ENCODE results near the gene AARS2.
"Not testable (repeated sequence)": the region's sequence is repeated elsewhere in the genome, so short reads cannot be mapped to it uniquely, and the experiment has no call there.

The AARS2 gene

GRCh38 chr6:44316481-44316880 lies 3.3 kb upstream of the AARS2 start:
- ChIA-PET POLR2A (no interaction called here), CTCF (no interaction called here)
- Histone ChIP-seq H3K27ac (ENCODE audit: insufficient read depth in 1 of 2, low read depth in 1 of 2, low read length in 2 of 2, poor library complexity in 1 of 2, severe bottlenecking in 2 of 2) (no peak overlapping the region), H3K9me3 (ENCODE audit: control extremely low read depth in 1 of 5, control insufficient read depth in 4 of 5, insufficient read depth in 2 of 5, low read depth in 1 of 5, low read length in 4 of 5) (no peaks in the 10 kb centered on the region), H3K27me3 (replicated peaks in 2 of 5; ENCODE audit: control insufficient read depth in 4 of 5, insufficient read depth in 5 of 5, low read length in 4 of 5) (peaks cover 2 to 19% (median 9%) of the 10 kb centered on the region in 5 experiments), H3K4me3 (ENCODE audit: control insufficient read depth in 1 of 7, extremely low read depth in 1 of 7, insufficient read depth in 4 of 7, low read depth in 2 of 7, low read length in 6 of 7) (no peak overlapping the region), H3K4me1 (ENCODE audit: control extremely low read depth in 1 of 4, control insufficient read depth in 4 of 4, insufficient read depth in 4 of 4, low read length in 3 of 4) (peaks cover 3 to 11% (median 7%) of the 10 kb centered on the region in 4 experiments), H3K36me3 (ENCODE audit: control insufficient read depth in 4 of 4, insufficient read depth in 4 of 4, low read length in 3 of 4) (peaks cover 0 to 6% (median 2%) of the 10 kb centered on the region in 4 experiments)
- no peak for DNase-seq
- 69% methylated on average over 4 of the region's 12 CpGs for WGBS (ENCODE audit: insufficient coverage)

GRCh38 chr6:44315951-44316350 lies 2.8 kb upstream of the AARS2 start:
- peaks cover 3 to 11% (median 7%) of the 10 kb centered on the region in 4 experiments for H3K4me1 ChIP-seq (ENCODE audit: control extremely low read depth in 1 of 4, control insufficient read depth in 4 of 4, insufficient read depth in 4 of 4, low read length in 3 of 4)
- ChIA-PET POLR2A (interaction anchor here (0.6 kb wide), 1 partner anchor 69 kb away, joined by 3 read pairs; no protein-coding TSS in a partner anchor), CTCF (interaction anchor here (1.2 to 3.6 kb wide), 2 partner anchors 11 to 18 kb away, joined by 3 to 18 read pairs; no protein-coding TSS in a partner anchor)
- peaks cover 0 to 19% (median 9%) of the 10 kb centered on the region in 5 experiments for H3K27me3 ChIP-seq (replicated peaks in 2 of 5; ENCODE audit: control insufficient read depth in 4 of 5, insufficient read depth in 5 of 5, low read length in 4 of 5)
- H3K27ac ChIP-seq (ENCODE audit: insufficient read depth in 1 of 2, low read depth in 1 of 2, low read length in 2 of 2, poor library complexity in 1 of 2, severe bottlenecking in 2 of 2): no peak overlapping the region
- H3K9me3 ChIP-seq (ENCODE audit: control extremely low read depth in 1 of 5, control insufficient read depth in 4 of 5, insufficient read depth in 2 of 5, low read depth in 1 of 5, low read length in 4 of 5): no peaks in the 10 kb centered on the region
- no peak overlapping the region for H3K4me3 ChIP-seq (ENCODE audit: control insufficient read depth in 1 of 7, extremely low read depth in 1 of 7, insufficient read depth in 4 of 7, low read depth in 2 of 7, low read length in 6 of 7)
- peaks cover 0 to 11% (median 5%) of the 10 kb centered on the region in 4 experiments for H3K36me3 ChIP-seq (ENCODE audit: control insufficient read depth in 4 of 4, insufficient read depth in 4 of 4, low read length in 3 of 4)
- WGBS (ENCODE audit: insufficient coverage): 88% methylated on average over 1 of the region's 5 CpGs
- DNase-seq: no peak

GRCh38 chr6:44315516-44315915 lies 2.4 kb upstream of the AARS2 start:
- H3K4me1 ChIP-seq (ENCODE audit: control extremely low read depth in 1 of 4, control insufficient read depth in 4 of 4, insufficient read depth in 4 of 4, low read length in 3 of 4): peaks cover 3 to 11% (median 7%) of the 10 kb centered on the region in 4 experiments
- H3K27ac ChIP-seq (ENCODE audit: insufficient read depth in 1 of 2, low read depth in 1 of 2, low read length in 2 of 2, poor library complexity in 1 of 2, severe bottlenecking in 2 of 2): no peak overlapping the region
- ChIA-PET POLR2A (interaction anchor here (0.6 kb wide), 2 partner anchors 69 to 74 kb away, joined by 3 read pairs; no protein-coding TSS in a partner anchor), CTCF (interaction anchor here (1.2 to 3.6 kb wide), 2 partner anchors 11 to 19 kb away, joined by 3 to 18 read pairs; no protein-coding TSS in a partner anchor)
- no peaks in the 10 kb centered on the region for H3K9me3 ChIP-seq (ENCODE audit: control extremely low read depth in 1 of 5, control insufficient read depth in 4 of 5, insufficient read depth in 2 of 5, low read depth in 1 of 5, low read length in 4 of 5)
- H3K4me3 ChIP-seq (ENCODE audit: control insufficient read depth in 1 of 7, extremely low read depth in 1 of 7, insufficient read depth in 4 of 7, low read depth in 2 of 7, low read length in 6 of 7): no peak overlapping the region
- peaks cover 0 to 16% (median 9%) of the 10 kb centered on the region in 4 experiments for H3K36me3 ChIP-seq (ENCODE audit: control insufficient read depth in 4 of 4, insufficient read depth in 4 of 4, low read length in 3 of 4)
- 60% methylated on average over 2 of the region's 3 CpGs for WGBS (ENCODE audit: insufficient coverage)
- peaks cover 0 to 19% (median 9%) of the 10 kb centered on the region in 5 experiments for H3K27me3 ChIP-seq (replicated peaks in 2 of 5; ENCODE audit: control insufficient read depth in 4 of 5, insufficient read depth in 5 of 5, low read length in 4 of 5)
- no peak for DNase-seq

DNA sequence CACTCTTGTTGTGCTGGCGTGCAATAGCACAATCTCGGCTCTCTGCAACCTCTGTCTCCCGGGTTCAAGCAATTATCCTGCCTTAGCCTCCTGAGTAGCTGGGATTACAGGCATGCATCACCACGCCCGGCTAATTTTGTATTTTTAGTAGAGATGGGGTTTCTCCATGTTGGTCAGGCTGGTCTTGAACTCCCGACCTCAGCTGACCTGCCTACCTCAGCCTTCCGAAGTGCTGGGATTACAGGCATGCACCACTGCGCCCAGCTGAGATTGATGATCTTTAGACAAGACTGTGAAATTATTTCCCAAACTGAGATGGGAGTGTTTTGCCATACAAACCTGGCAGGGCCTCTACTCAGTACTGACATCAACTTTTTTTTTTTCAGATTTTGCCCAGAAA lies 1.5 kb upstream of the AARS2 start:
- H3K4me1 ChIP-seq (ENCODE audit: control extremely low read depth in 1 of 4, control insufficient read depth in 4 of 4, insufficient read depth in 4 of 4, low read length in 3 of 4): peaks cover 3 to 11% (median 7%) of the 10 kb centered on the region in 4 experiments
- not testable (repeated sequence) for H3K9me3 ChIP-seq (ENCODE audit: control extremely low read depth in 1 of 5, control insufficient read depth in 4 of 5, insufficient read depth in 2 of 5, low read depth in 1 of 5, low read length in 4 of 5); H3K27ac ChIP-seq (ENCODE audit: insufficient read depth in 1 of 2, low read depth in 1 of 2, low read length in 2 of 2, poor library complexity in 1 of 2, severe bottlenecking in 2 of 2); DNase-seq; H3K4me3 ChIP-seq (ENCODE audit: control insufficient read depth in 1 of 7, extremely low read depth in 1 of 7, insufficient read depth in 4 of 7, low read depth in 2 of 7, low read length in 6 of 7)
- H3K27me3 ChIP-seq (replicated peaks in 2 of 5; ENCODE audit: control insufficient read depth in 4 of 5, insufficient read depth in 5 of 5, low read length in 4 of 5): peaks cover 0 to 15% (median 6%) of the 10 kb centered on the region in 5 experiments
- H3K36me3 ChIP-seq (ENCODE audit: control insufficient read depth in 4 of 4, insufficient read depth in 4 of 4, low read length in 3 of 4): peaks cover 0 to 24% (median 16%) of the 10 kb centered on the region in 4 experiments
- CTCF ChIA-PET: interaction anchor here (0.6 to 4.8 kb wide), 5 partner anchors 10 to 59 kb away, joined by 3 to 40 read pairs (median 6); no protein-coding TSS in a partner anchor
- 97% methylated on average over 6 of the region's 8 CpGs for WGBS (ENCODE audit: insufficient coverage)
- POLR2A ChIA-PET: interaction anchor here (0.6 kb wide), 1 partner anchor 75 kb away, joined by 3 read pairs; no protein-coding TSS in a partner anchor

DNA sequence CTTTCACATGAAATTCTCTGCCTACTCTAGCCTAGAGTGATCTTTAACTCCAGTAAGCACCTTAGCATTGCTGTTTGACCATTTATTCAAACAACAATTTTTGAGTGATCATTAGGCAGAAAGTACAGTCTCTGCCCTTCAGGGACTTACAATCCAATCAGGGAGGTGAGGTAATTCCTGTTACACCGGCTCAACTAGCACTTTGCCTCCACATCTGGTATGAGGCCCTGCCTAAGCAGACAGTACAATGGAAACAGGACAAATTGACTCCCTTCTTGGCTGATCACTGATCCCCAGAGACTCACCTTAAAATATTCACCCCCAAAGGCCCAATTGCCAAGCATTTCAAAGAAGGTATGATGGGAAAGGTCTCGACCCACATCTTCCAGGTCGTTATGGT lies 1.4 kb downstream of the AARS2 start:
- peak overlapping the region in 1 of 7 experiments; percentile 94 for H3K4me3 ChIP-seq (ENCODE audit: control insufficient read depth in 1 of 7, extremely low read depth in 1 of 7, insufficient read depth in 4 of 7, low read depth in 2 of 7, low read length in 6 of 7)

GRCh38 chr6:44311304-44311703 lies 1.8 kb downstream of the AARS2 start:
- Histone ChIP-seq H3K36me3 (ENCODE audit: control insufficient read depth in 4 of 4, insufficient read depth in 4 of 4, low read length in 3 of 4) (peaks cover 3 to 51% (median 40%) of the 10 kb centered on the region in 4 experiments), H3K4me3 (ENCODE audit: control insufficient read depth in 1 of 7, extremely low read depth in 1 of 7, insufficient read depth in 4 of 7, low read depth in 2 of 7, low read length in 6 of 7) (no peak overlapping the region), H3K27me3 (replicated peaks in 2 of 5; ENCODE audit: control insufficient read depth in 4 of 5, insufficient read depth in 5 of 5, low read length in 4 of 5) (peaks cover 0 to 4% (median 0%) of the 10 kb centered on the region in 5 experiments), H3K4me1 (ENCODE audit: control extremely low read depth in 1 of 4, control insufficient read depth in 4 of 4, insufficient read depth in 4 of 4, low read length in 3 of 4) (peaks cover 3 to 11% (median 7%) of the 10 kb centered on the region in 4 experiments), H3K27ac (ENCODE audit: insufficient read depth in 1 of 2, low read depth in 1 of 2, low read length in 2 of 2, poor library complexity in 1 of 2, severe bottlenecking in 2 of 2) (no peak overlapping the region), H3K9me3 (ENCODE audit: control extremely low read depth in 1 of 5, control insufficient read depth in 4 of 5, insufficient read depth in 2 of 5, low read depth in 1 of 5, low read length in 4 of 5) (no peaks in the 10 kb centered on the region)
- 80% methylated on average over 2 of the region's 2 CpGs for WGBS (ENCODE audit: insufficient coverage)
- ChIA-PET CTCF (interaction anchor here (1.2 to 4.8 kb wide), 4 partner anchors 10 to 43 kb away, joined by 3 to 40 read pairs (median 4); no protein-coding TSS in a partner anchor), POLR2A (no interaction called here)
- DNase-seq: no peak

More for the DNA sequence above, 1.4 kb downstream of the AARS2 start:
- DNase-seq: no peak
- Histone ChIP-seq H3K27ac (ENCODE audit: insufficient read depth in 1 of 2, low read depth in 1 of 2, low read length in 2 of 2, poor library complexity in 1 of 2, severe bottlenecking in 2 of 2) (no peak overlapping the region), H3K36me3 (ENCODE audit: control insufficient read depth in 4 of 4, insufficient read depth in 4 of 4, low read length in 3 of 4) (peaks cover 3 to 46% (median 35%) of the 10 kb centered on the region in 4 experiments), H3K9me3 (ENCODE audit: control extremely low read depth in 1 of 5, control insufficient read depth in 4 of 5, insufficient read depth in 2 of 5, low read depth in 1 of 5, low read length in 4 of 5) (no peaks in the 10 kb centered on the region), H3K27me3 (replicated peaks in 2 of 5; ENCODE audit: control insufficient read depth in 4 of 5, insufficient read depth in 5 of 5, low read length in 4 of 5) (peaks cover 0 to 4% (median 0%) of the 10 kb centered on the region in 5 experiments), H3K4me1 (ENCODE audit: control extremely low read depth in 1 of 4, control insufficient read depth in 4 of 4, insufficient read depth in 4 of 4, low read length in 3 of 4) (peaks cover 3 to 11% (median 7%) of the 10 kb centered on the region in 4 experiments)
- CTCF ChIA-PET: interaction anchor here (1.2 to 4.8 kb wide), 8 partner anchors 10 to 210 kb away, joined by 3 to 40 read pairs (median 5); no protein-coding TSS in a partner anchor
- POLR2A ChIA-PET: no interaction called here
- 94% methylated on average over 3 of the region's 3 CpGs for WGBS (ENCODE audit: insufficient coverage)

DNA sequence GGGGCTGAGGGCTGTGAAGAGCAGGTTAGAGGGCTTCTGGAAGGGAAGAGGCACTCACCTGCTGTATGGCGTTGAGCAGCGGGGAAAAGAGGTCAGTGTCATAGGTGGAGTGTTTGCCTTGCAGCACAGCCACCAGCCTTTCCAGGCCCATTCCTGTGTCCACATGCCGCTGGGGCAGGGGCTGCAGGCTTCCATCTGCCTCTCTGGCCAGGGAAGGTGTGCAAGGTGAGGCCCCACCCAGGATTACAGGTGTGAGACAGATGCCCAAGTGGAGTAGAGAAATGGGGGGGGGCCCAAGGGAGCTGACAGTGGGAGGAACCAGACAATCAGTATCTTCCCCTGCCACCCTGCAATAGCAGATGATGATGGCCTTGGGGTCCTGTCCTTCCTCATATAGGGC lies 2.9 kb downstream of the AARS2 start:
- H3K9me3 ChIP-seq (ENCODE audit: control extremely low read depth in 1 of 5, control insufficient read depth in 4 of 5, insufficient read depth in 2 of 5, low read depth in 1 of 5, low read length in 4 of 5): no peaks in the 10 kb centered on the region
- H3K27me3 ChIP-seq (replicated peaks in 2 of 5; ENCODE audit: control insufficient read depth in 4 of 5, insufficient read depth in 5 of 5, low read length in 4 of 5): no peaks in the 10 kb centered on the region
- ChIA-PET CTCF (interaction anchor here (1.5 to 12.8 kb wide), 3 partner anchors 8 to 42 kb away, joined by 3 to 202 read pairs (median 40); partner anchors contain the start of genes NFKBIE and TMEM151B), POLR2A (no interaction called here)
- peaks cover 0 to 11% (median 7%) of the 10 kb centered on the region in 4 experiments for H3K4me1 ChIP-seq (ENCODE audit: control extremely low read depth in 1 of 4, control insufficient read depth in 4 of 4, insufficient read depth in 4 of 4, low read length in 3 of 4)
- 94% methylated on average over 3 of the region's 3 CpGs for WGBS (ENCODE audit: insufficient coverage)
- H3K27ac ChIP-seq (ENCODE audit: insufficient read depth in 1 of 2, low read depth in 1 of 2, low read length in 2 of 2, poor library complexity in 1 of 2, severe bottlenecking in 2 of 2): no peak overlapping the region
- H3K36me3 ChIP-seq (ENCODE audit: control insufficient read depth in 4 of 4, insufficient read depth in 4 of 4, low read length in 3 of 4): peaks cover 6 to 61% (median 50%) of the 10 kb centered on the region in 4 experiments
- H3K4me3 ChIP-seq (ENCODE audit: control insufficient read depth in 1 of 7, extremely low read depth in 1 of 7, insufficient read depth in 4 of 7, low read depth in 2 of 7, low read length in 6 of 7): no peak overlapping the region
- DNase-seq: no peak

All from common myeloid progenitor, CD34-positive (primary cell).